ENCODE measurements around the gene RABIF. TPM values are rescaled to one million over a fixed set of nuclear protein-coding genes. Genes with fewer than 3 reads are reported as not detected.
"Not testable (repeated sequence)": the region's sequence is repeated elsewhere in the genome, so short reads cannot be mapped to it uniquely, and the experiment has no call there.

RABIF gene
- total RNA-seq: 11.8 and 12.7 TPM in 2 replicates

GRCh38 chr1:202888531-202889360 lies at the start of gene RABIF:
Gene RABIF, minus strand, starts transcription at chr1:202889149. Its CDS starts 51 bp downstream, at chr1:202889098.
- intact Hi-C loops (cut with micrococcal nuclease): loop anchor here (1.0 to 5.0 kb wide), 5 partner anchors 39 to 541 kb away; partner anchors contain the start of genes KLHL12, PCAT6 and PPP1R12B
- Mint-ChIP-seq H3K4me1 (peaks cover 20% of the 10 kb centered on the region), H3K9me3 (no peaks in the 10 kb centered on the region), H3K27ac (peak within 1 kb of the TSS; percentile 98), H3K27me3 (peaks cover 2% of the 10 kb centered on the region), H3K4me3 (peak within 1 kb of the TSS; percentile 93), H3K36me3 (ENCODE audit: low read depth) (peaks cover 26% of the 10 kb centered on the region)
- DNase-seq: peak; percentile 99

- H3K27ac Mint-ChIP-seq: no peak overlapping the region
These were observed 49.5 kb upstream of the RABIF start for GRCh38 chr1:202938287-202938925.

DNA sequence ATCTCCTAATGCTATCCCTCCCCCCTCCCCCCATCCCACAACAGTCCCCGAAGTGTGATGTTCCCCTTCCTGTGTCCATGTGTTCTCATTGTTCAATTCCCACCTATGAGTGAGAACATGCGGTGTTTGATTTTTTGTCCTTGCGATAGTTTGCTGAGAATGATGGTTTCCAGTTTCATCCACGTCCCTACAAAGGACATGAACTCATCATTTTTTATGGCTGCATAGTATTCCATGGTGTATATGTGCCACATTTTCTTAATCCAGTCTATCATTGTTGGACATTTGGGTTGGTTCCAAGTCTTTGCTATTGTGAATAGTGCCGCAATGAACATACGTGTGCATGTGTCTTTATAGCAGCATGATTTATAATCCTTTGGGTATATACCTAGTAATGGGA lies 47.5 kb upstream of the RABIF start:
- H3K27me3 Mint-ChIP-seq: peaks cover 26% of the 10 kb centered on the region
- intact Hi-C loops (cut with micrococcal nuclease); H3K27ac Mint-ChIP-seq; DNase-seq; H3K9me3 Mint-ChIP-seq; H3K4me1 Mint-ChIP-seq; H3K4me3 Mint-ChIP-seq: not testable (repeated sequence)
- H3K36me3 Mint-ChIP-seq (ENCODE audit: low read depth): peaks cover 15% of the 10 kb centered on the region

More at GRCh38 chr1:202938287-202938925, 49.5 kb upstream of the RABIF start:
- no peak for DNase-seq
- Mint-ChIP-seq H3K4me1 (peaks cover 5% of the 10 kb centered on the region), H3K9me3 (peaks cover 1% of the 10 kb centered on the region), H3K27me3 (peaks cover 18% of the 10 kb centered on the region), H3K36me3 (ENCODE audit: low read depth) (peaks cover 27% of the 10 kb centered on the region), H3K4me3 (no peak overlapping the region)
- intact Hi-C loops (cut with micrococcal nuclease): no loop called here

DNA sequence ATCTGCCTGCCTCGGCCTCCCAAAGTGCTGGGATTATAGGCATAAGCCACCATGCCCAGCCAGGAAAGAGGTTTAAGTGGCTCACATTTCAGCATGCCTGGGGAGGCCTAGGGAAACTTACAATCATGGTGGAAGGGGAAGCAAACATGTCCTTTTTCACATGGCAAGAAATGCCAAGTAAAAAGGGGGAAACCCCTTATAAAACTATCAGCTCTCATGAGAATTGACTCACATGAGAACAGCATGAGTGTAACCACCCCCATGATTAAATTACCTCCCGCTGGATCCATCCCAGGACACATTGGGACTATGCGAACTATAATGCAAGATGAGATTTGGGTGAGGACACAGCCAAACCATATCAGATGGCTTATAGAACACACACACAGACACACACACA lies 46.9 kb upstream of the RABIF start:
- Mint-ChIP-seq H3K27ac (no peak overlapping the region), H3K27me3 (peaks cover 26% of the 10 kb centered on the region), H3K9me3 (peaks cover 7% of the 10 kb centered on the region), H3K36me3 (ENCODE audit: low read depth) (peaks cover 10% of the 10 kb centered on the region), H3K4me3 (no peak overlapping the region), H3K4me1 (peaks cover 6% of the 10 kb centered on the region)
- intact Hi-C loops (cut with micrococcal nuclease): no loop called here
- no peak for DNase-seq

- intact Hi-C loops (cut with micrococcal nuclease): no loop called here
- peaks cover 7% of the 10 kb centered on the region for H3K9me3 Mint-ChIP-seq
- H3K36me3 Mint-ChIP-seq (ENCODE audit: low read depth): peaks cover 7% of the 10 kb centered on the region
- H3K27me3 Mint-ChIP-seq: peaks cover 29% of the 10 kb centered on the region
- no peak overlapping the region for H3K4me3 Mint-ChIP-seq
- H3K4me1 Mint-ChIP-seq: peaks cover 6% of the 10 kb centered on the region
- no peak for DNase-seq
- H3K27ac Mint-ChIP-seq: no peak overlapping the region
These were observed 45.8 kb upstream of the RABIF start for GRCh38 chr1:202934755-202935154.

- Mint-ChIP-seq H3K9me3 (peaks cover 7% of the 10 kb centered on the region), H3K4me3 (no peak overlapping the region), H3K27ac (no peak overlapping the region), H3K27me3 (peaks cover 34% of the 10 kb centered on the region), H3K36me3 (ENCODE audit: low read depth) (no peaks in the 10 kb centered on the region), H3K4me1 (peaks cover 6% of the 10 kb centered on the region)
- DNase-seq: no peak
- intact Hi-C loops (cut with micrococcal nuclease): no loop called here
These were observed 43.5 kb upstream of the RABIF start for GRCh38 chr1:202932476-202932875.

- H3K9me3 Mint-ChIP-seq: no peaks in the 10 kb centered on the region
- intact Hi-C loops (cut with micrococcal nuclease): loop anchor here (1.0 to 2.0 kb wide), 5 partner anchors 31 to 80 kb away; partner anchors contain the start of genes ADIPOR1, RABIF and TMEM183A
- H3K27me3 Mint-ChIP-seq: peaks cover 8% of the 10 kb centered on the region
- peaks cover 8% of the 10 kb centered on the region for H3K36me3 Mint-ChIP-seq (ENCODE audit: low read depth)
- peak within 1 kb of the TSS; percentile 89 for H3K4me3 Mint-ChIP-seq
- peak; percentile 98 for DNase-seq
- peaks cover 23% of the 10 kb centered on the region for H3K4me1 Mint-ChIP-seq
- peak within 1 kb of the TSS; percentile 92 for H3K27ac Mint-ChIP-seq
These were observed 37.9 kb upstream of the RABIF start, which contains the start of gene KLHL12 for GRCh38 chr1:202926581-202927491. Gene KLHL12, minus strand, starts transcription at chr1:202927234. Its CDS starts 2,072 bp downstream, at chr1:202925162.

- H3K27ac Mint-ChIP-seq: no peak overlapping the region
- no peak for DNase-seq
- intact Hi-C loops (cut with micrococcal nuclease): no loop called here
- peaks cover 17% of the 10 kb centered on the region for H3K36me3 Mint-ChIP-seq (ENCODE audit: low read depth)
- H3K4me1 Mint-ChIP-seq: peaks cover 23% of the 10 kb centered on the region
- no peak overlapping the region for H3K4me3 Mint-ChIP-seq
- no peaks in the 10 kb centered on the region for H3K27me3 Mint-ChIP-seq
- H3K9me3 Mint-ChIP-seq: no peaks in the 10 kb centered on the region
These were observed 34.6 kb upstream of the RABIF start for GRCh38 chr1:202923533-202923932.

- Mint-ChIP-seq H3K27me3 (no peaks in the 10 kb centered on the region), H3K4me1 (peaks cover 15% of the 10 kb centered on the region), H3K27ac (no peak overlapping the region), H3K4me3 (no peak overlapping the region), H3K36me3 (ENCODE audit: low read depth) (peaks cover 40% of the 10 kb centered on the region), H3K9me3 (no peaks in the 10 kb centered on the region)
- intact Hi-C loops (cut with micrococcal nuclease): no loop called here
- no peak for DNase-seq
These were observed 30.7 kb upstream of the RABIF start for GRCh38 chr1:202919615-202920014.

- no peak for DNase-seq
- H3K36me3 Mint-ChIP-seq (ENCODE audit: low read depth): peaks cover 58% of the 10 kb centered on the region
- intact Hi-C loops (cut with micrococcal nuclease): no loop called here
These were observed 26.2 kb upstream of the RABIF start for GRCh38 chr1:202915146-202915545.

DNA sequence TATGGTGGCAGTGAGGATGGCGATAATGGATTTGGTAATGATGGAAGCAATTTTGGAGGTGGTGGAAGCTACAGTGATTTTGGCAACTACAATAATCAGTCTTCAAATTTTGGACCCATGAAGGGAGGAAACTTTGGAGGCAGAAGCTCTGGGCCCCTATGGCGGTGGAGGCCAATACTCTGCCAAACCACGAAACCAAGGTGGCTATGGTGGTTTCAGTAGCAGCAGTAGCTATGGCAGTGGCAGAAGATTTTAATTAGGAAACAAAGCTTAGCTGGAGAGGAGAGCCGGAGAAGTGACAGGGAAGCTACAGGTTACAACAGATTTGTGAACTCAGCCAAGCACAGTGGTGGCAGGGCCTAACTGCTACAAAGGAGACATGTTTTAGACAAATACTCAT lies 23.5 kb upstream of the RABIF start:
- H3K27me3 Mint-ChIP-seq; H3K27ac Mint-ChIP-seq; H3K9me3 Mint-ChIP-seq; H3K4me1 Mint-ChIP-seq; H3K4me3 Mint-ChIP-seq; DNase-seq; intact Hi-C loops (cut with micrococcal nuclease): not testable (repeated sequence)
- peaks cover 46% of the 10 kb centered on the region for H3K36me3 Mint-ChIP-seq (ENCODE audit: low read depth)

More at GRCh38 chr1:202915146-202915545, 26.2 kb upstream of the RABIF start:
- H3K4me1 Mint-ChIP-seq: peaks cover 11% of the 10 kb centered on the region
- no peak overlapping the region for H3K27ac Mint-ChIP-seq
- H3K9me3 Mint-ChIP-seq: no peaks in the 10 kb centered on the region
- H3K27me3 Mint-ChIP-seq: no peaks in the 10 kb centered on the region
- H3K4me3 Mint-ChIP-seq: no peak overlapping the region

DNA sequence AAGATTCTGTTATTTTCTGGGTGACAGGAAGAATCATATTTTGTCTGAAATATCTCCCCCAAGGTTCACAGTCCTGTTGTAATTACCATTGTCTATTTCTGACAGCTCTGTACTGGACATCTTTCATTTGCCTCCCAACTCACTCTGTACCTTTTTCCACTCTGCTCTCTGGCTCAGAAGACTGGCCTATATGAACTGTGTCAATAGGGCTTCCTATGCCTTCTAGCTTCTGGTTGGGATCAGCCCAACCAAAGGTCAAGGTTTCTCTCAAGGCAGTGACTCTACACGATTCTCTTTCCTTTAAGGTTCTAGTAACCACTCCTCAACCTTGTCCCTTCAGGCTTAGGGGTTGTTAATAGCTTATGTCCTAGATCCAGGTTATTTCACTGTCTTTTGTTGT lies 20.5 kb upstream of the RABIF start:
- intact Hi-C loops (cut with micrococcal nuclease): no loop called here
- Mint-ChIP-seq H3K4me3 (no peak overlapping the region), H3K36me3 (ENCODE audit: low read depth) (peaks cover 41% of the 10 kb centered on the region), H3K27ac (no peak overlapping the region), H3K9me3 (no peaks in the 10 kb centered on the region), H3K27me3 (no peaks in the 10 kb centered on the region), H3K4me1 (peaks cover 8% of the 10 kb centered on the region)
- DNase-seq: no peak

GRCh38 chr1:202908998-202909397 lies 20.0 kb upstream of the RABIF start:
- intact Hi-C loops (cut with micrococcal nuclease): no loop called here
- DNase-seq: no peak
- H3K36me3 Mint-ChIP-seq (ENCODE audit: low read depth): peaks cover 42% of the 10 kb centered on the region
- H3K27ac Mint-ChIP-seq: no peak overlapping the region
- H3K9me3 Mint-ChIP-seq: no peaks in the 10 kb centered on the region
- no peaks in the 10 kb centered on the region for H3K27me3 Mint-ChIP-seq
- peaks cover 8% of the 10 kb centered on the region for H3K4me1 Mint-ChIP-seq
- no peak overlapping the region for H3K4me3 Mint-ChIP-seq
